SH-SY5Y (cell line): Measurements from ENCODE around the gene GNL3.

Source experiments
- GATA2 ChIP-seq: IDR thresholded peaks from 2 replicates; pipeline ENCODE4 v1.6.1; 2011; ENCODE audit warnings: mild to moderate bottlenecking, low read depth, low read length
- GATA3 ChIP-seq: IDR thresholded peaks from 2 replicates; pipeline ENCODE4 v1.6.1; 2011; ENCODE audit warnings: low read depth, mild to moderate bottlenecking, low read length, moderate library complexity

The GNL3 gene, protein sequence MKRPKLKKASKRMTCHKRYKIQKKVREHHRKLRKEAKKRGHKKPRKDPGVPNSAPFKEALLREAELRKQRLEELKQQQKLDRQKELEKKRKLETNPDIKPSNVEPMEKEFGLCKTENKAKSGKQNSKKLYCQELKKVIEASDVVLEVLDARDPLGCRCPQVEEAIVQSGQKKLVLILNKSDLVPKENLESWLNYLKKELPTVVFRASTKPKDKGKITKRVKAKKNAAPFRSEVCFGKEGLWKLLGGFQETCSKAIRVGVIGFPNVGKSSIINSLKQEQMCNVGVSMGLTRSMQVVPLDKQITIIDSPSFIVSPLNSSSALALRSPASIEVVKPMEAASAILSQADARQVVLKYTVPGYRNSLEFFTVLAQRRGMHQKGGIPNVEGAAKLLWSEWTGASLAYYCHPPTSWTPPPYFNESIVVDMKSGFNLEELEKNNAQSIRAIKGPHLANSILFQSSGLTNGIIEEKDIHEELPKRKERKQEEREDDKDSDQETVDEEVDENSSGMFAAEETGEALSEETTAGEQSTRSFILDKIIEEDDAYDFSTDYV

DNA sequence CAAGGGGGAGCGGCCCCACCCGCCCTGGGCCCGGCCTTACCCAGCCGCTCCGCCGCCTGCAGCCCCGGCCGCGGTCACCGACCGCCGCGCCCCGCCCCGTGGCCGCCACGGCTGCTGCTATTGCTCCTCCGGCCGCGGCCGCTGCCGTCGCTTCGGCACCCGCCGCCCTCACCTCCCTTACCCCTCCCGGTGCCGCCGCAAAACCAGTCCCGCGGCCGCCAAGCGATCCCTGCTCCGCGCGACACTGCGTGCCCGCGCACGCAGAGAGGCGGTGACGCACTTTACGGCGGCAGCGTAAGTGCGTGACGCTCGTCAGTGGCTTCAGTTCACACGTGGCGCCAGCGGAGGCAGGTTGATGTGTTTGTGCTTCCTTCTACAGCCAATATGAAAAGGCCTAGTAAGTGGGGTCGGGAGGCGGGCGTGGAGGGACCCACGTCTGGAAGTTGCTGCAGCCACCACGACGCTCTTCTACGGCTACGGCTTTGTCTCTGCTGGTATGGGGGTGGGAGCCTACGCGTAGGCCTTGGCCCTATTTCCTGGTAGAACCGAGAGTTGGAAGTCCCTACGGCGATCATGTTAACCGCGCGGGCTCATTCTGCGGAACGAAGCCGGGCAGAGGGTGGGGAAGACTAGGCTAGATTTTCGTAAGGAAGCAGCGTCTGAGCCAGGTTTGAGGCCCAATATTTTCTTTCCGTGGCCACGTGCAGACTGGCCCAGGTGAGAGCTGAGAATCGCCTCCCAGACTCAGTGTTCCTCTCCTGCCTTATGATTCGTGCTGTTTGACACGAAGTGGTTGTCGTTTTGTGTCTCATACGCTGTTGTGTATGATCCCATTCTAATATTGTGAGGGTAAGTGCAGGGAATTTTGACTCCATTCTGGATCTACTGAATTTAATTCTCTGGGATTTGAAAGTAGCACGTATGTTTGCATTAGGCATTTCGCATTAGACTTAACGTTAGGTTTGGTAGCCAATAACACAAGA is at the start of gene GNL3, which contains the start of gene PBRM1:
TSS of gene GNL3 (plus strand) at position 324 of the 983 bp plus-strand sequence. CDS start at position 385, 61 bp downstream.
TSS of gene PBRM1 (minus strand) at position 205 of the 983 bp plus-strand sequence.
- TF ChIP-seq GATA2 (no peak), GATA3 (no peak)

DNA sequence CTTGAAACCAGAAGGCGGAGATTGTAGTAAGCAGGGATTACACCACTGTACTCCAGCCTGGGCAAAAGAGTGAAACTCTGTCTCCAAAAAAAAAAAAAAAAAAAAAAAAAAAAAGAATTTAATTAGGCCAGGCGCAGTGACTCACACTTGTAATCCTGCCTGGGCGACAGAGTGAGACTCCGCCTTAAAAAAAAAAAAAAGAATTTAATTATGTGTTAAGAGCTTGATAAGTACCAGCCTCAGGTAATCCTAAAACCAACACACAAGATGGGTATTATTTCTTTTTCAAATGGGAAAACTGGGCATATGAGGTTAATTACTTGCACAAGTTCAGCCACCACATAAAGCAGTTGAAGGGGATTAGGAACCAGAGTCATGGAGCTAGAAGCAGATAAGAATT is 49.2 kb upstream of the GNL3 start:
- TF ChIP-seq GATA3 = no peak
- no peak for TF ChIP-seq GATA2

DNA sequence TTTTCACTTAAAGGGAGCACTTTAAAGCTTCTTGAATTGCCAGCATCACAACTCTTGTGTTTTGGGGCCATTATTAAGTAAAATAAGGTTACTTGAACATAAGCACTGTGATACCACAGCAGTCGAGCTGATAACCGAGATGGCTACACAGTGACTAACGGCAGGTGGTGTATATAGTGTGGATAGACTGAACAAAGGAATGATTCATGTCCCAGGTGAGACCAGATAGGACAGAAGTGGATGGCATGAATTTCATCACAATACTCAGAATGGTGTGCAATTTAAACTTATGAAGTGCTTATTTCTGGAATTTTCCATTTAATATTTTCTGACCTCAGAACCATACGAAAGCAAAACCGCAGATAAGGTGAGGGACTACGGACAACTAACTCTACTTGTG is 40.3 kb upstream of the GNL3 start:
- no peak for TF ChIP-seq GATA3
- TF ChIP-seq GATA2 = no peak

DNA sequence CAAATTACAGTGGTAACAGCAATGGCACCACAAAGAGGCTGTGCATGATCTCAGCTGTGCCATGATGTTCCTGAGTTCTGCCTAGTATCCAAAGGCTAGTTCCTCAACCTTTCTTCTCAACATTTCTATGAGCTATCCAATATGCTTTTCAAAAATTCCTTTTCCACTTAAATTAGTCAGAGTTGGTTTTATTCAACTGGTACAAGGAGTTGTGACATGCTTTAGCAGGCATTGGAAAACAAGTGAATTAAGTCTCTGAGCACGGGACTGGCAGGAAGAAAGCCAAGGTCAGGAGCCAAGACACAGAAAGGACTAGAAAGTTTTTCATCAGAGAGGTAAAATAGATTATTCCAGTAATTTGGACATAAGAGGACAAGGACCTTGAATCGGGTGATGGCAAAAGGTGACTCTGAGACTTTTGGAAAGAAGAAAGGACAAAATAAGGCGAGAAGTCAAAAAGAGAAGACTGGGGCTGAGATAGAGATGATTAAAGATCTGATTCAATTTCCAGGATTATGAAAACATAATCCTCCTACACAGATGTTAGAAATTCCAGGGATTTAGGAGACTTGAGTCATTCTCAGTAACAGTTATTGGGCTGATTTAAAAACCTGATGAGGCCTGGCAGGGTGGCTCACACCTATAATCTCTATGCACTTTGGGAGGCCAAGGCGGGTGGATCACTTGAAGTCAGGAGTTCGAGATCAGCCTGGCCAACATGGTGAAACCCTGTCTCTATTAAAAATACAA is 36.2 kb upstream of the GNL3 start:
- TF ChIP-seq GATA2 = no peak
- TF ChIP-seq GATA3 = no peak

DNA sequence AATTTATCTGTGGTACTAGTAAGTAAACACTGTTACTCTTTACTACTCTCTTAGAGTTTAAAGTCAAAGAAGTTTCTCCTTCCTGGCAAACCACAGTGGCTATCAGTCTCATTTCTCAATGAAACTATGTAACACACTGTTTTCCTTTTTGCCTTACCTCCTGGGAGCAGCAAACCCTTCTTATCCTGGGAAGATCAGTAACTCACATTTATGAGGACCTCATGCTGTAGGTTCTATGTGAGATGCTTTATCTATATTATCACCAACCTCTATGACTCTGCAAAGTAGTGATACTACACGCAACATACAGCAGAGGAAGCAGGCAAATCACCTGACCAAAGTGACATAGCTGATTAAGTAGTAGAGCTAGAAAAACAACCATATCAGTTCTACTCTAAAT is 35.4 kb upstream of the GNL3 start:
- no peak for TF ChIP-seq GATA2
- no peak for TF ChIP-seq GATA3

DNA sequence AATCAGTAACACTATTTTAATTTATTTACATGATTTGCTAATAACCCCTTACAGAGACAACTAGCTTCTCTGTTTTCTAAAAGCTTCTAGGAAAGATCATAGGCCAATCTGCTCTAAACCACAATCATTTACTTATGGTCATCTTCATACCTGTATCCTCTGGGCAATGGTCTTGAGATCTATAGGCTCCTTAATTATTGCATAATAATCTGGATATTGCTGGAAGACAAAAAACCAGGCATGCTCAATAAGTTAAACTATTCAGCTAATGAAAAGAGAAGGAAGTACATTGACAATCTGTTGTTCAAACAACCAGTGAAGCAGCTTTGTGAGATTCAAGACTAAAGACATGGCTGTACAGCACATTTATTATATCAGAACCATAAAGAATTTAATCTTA is 34.2 kb upstream of the GNL3 start:
- TF ChIP-seq GATA3 (no peak), GATA2 (no peak)

- TF ChIP-seq GATA2 (no peak), GATA3 (no peak)
Observed at GRCh38 chr3:52655895-52656294, 29.9 kb upstream of the GNL3 start.

DNA sequence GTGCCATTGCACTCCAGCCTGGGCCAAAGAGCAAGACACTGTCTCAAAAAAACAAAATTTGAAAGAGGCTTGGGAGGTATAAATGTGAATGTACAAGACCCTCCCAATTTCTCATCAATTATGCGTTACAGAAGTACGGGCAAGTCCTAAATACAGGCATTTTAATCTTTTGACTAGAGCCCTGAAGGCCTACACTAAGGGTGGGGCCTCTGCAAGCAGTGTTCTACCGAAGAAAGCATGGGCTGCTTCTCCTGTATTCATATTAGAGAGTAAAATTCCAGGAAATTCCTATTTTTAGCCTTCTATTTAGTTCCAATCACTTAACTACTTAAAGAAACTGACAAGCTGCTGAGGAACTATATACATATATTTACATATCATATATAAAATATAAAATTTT is 25.8 kb upstream of the GNL3 start:
- TF ChIP-seq GATA3 (no peak), GATA2 (no peak)

GRCh38 chr3:52663098-52663497 is 22.7 kb upstream of the GNL3 start:
- no peak for TF ChIP-seq GATA3
- TF ChIP-seq GATA2 = no peak

- TF ChIP-seq GATA2 = no peak
- no peak for TF ChIP-seq GATA3
Observed at GRCh38 chr3:52670621-52671521, 15.0 kb upstream of the GNL3 start.

DNA sequence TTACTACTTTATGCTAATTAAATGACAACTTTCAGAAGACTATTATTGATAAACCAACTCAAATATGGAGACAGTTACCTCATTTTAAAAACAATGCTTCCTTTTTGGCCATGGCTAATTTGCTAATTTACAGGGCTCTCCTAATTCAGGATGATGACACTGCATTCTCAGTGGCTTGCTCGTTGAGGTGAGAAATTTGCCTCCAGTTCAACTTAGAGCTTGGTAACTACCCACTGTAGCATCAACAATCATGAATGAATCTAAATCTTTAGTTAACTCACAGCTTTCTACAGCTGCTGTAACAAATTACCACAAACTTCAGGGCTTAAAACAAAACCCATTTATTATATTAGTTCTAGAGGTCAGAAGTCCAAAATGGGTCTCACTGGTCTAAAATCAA is 14.2 kb upstream of the GNL3 start:
- TF ChIP-seq GATA2 = no peak
- TF ChIP-seq GATA3 = no peak

DNA sequence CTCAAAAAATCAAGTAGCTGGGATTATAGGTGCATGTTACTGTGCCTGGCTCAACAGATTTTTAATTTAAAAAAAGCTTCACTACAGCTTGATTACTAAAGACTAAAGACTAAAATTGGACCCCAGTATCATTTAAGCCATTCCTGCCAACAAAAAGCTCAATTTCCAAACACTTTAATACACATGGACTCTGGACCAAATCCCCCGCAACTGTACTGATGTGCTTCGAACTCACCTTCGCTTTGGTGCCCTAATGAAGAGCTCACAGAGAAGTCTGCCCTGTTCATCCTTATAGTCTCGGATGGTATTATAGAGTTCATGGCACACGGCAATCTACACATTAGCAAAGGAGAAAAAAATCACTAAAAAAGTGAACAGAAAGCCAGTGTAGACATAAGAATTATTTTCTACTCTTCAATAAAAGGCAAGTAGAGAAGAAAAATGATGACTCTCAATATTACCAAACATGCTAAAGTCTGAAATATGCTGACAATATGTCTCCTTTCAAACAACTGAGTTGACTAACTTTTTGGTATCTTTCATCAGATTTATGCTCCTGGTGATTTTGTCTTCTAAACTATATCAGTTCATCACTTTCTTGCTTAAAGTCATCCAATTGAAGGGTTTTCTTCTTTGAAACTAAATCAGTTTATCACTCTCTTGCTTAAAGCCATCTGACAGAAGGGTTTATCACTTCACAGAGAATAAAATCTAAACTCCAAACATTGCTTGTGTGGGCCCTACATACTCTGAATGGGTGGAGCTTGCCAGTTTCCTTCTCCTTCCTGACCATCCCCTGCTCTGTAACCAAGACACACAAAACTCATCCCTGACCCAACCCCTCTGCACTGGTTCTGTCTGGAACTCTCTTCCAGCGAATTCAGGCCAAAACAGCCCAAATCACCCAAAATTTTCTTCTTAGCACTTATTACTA is 7.3 kb upstream of the GNL3 start:
- no peak for TF ChIP-seq GATA2
- no peak for TF ChIP-seq GATA3

GRCh38 chr3:52679199-52679538 is 6.7 kb upstream of the GNL3 start:
- TF ChIP-seq GATA3 (no peak), GATA2 (no peak)
